ENCODE measurements around the gene NOBOX. TPM values are rescaled to one million over a fixed set of nuclear protein-coding genes. Genes with fewer than 3 reads are reported as not detected.
"Not testable (repeated sequence)": the region's sequence is repeated elsewhere in the genome, so short reads cannot be mapped to it uniquely, and the experiment has no call there.

The NOBOX gene
- not detected for total RNA-seq
- long read RNA-seq: 0 reads

DNA sequence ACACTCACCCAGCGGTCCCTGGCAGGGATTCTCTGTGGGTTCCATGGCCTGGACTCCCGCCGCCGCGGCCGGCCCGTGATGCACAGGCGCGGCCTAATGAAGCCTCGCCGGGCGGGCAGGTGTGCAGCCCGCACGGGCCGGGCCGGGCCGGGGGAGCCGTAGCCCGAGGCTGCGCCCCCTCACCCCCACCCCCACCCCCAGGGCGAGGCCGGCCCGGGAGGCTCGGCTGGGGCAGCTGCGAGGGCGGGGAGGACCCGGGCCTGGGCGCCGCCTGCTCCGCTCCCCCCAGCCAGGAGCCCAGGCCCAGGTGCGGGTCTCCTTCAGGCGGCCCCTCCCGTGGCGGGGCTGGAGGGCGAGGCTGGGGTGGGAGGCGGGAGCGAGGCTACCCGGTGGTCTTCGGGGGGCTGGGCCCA lies at the start of gene NOBOX:
TSS of gene NOBOX (minus strand) at position 45 of the 413 bp plus-strand sequence.
- no peak for DNase-seq (ENCODE audit: low spot score)
- intact Hi-C loops (cut with DNase I): no loop called here

DNA sequence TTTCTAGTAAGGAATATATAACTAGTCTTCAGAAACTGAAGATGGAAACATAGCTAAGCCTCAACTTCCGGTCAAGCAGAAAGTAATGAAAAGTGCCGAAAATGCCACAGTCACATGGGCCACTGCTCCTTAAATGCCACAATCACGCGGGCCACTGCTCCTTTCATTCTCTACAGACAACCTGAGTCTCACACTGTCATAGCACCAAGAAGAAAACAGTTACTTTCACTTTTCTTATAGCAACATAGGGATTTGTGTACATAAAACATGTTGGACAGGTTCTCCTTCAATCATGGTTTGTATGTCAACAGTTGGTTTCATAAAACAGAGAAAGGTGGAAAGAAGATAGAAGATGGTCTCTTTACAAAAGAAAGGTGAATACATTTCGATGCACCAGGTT lies 48.6 kb upstream of the NOBOX start:
- no peak for DNase-seq (ENCODE audit: low spot score)
- intact Hi-C loops (cut with DNase I): no loop called here

DNA sequence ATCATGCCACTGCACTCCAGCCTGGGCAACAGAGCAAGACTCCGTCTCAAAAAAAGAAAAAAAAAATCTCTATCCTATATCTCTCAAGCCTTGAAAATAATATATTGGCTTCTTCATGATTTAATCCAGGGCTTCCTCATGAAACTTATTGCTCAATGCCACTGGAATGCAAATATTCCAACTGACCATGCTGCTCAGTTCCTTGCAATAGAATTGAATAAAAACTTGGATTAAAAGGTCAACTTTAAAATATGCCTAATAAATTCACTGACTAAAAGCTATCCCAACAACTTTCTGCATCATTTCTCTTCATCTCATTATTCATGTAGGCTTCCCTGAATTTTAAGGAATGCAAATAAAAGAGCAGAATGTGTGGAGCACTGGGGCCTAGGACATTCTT lies 42.1 kb upstream of the NOBOX start:
- intact Hi-C loops (cut with DNase I): no loop called here
- DNase-seq (ENCODE audit: low spot score): no peak

DNA sequence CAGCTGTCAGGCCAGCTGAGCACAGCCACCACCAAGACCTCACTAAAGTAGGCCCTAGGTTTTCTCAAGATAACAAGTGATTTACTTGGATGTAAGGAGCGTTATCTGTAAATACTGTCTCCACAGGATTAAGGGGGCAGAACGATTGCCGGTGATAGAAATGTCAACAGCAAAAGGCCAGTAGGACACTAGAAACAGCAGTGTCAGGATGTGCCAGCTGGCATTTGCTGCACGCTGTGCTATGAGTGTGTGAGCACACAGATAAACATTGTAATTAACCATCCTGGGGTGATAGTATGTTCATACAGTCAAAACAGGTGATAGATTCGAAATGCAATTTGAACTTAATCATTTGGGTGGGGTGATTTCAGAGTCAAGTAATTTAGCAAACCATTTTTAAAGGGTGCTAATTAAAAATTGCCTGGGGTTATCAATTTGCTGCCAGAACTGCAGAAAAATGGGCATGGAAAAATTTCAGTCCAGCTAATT lies 36.3 kb upstream of the NOBOX start:
- DNase-seq (ENCODE audit: low spot score): no peak
- intact Hi-C loops (cut with DNase I): no loop called here

DNA sequence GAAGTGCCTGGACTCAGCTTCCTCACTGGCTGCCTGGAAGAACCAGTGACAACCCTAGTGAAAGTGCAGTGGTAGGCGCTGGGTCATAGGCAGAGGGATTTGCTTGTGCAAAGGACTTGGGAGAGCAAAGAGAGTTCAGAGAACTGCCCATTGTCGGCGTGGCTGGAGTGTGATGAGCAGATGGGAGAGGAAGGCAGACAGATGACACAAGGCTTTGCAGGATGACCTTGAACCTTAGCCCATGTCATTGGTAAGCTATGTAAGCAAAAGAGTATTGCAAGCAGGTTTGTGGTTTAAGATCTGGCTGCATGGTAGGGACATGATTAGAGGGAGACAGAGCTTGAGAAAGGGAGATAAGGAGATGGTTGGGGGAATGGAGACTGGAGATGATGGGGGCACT lies 35.3 kb upstream of the NOBOX start:
- intact Hi-C loops (cut with DNase I): no loop called here
- no peak for DNase-seq (ENCODE audit: low spot score)

DNA sequence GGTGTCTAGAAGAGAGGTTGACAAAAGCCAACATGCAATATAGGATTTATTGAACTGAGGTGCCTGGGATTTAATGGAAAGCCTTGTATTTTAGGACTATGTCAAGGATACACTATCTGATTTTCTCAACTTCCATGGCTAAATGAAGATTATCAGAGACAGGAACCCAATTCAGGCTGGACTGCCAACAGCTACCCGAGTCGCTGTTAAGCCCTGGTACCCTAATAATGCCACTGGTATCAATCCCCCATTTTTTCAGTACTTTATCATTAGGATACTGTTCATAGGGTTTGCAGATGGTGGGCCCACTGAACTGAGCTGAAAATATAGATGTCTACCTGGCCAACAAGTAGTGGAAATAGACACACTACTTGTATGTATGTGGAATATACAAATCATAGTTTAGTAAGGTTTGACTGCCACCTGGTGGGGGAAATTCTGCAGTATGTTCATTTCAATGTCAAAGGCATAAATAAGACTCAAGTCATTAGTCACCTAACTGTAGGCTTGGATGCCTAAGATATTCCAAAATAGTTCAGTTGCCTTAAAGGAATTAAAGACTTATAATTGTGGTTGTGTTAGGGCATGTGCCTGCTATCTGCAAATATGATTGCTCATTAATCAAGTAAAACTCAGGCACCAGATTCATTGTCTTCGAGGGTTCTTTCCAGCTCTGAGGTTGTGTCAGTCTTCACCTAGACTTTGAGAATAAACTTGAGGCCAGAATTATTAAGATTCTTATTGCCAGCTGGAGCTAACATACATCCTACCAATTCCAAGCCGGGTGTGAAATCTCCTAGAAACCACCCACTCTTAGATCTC lies 34.1 kb upstream of the NOBOX start:
- no peak for DNase-seq (ENCODE audit: low spot score)

DNA sequence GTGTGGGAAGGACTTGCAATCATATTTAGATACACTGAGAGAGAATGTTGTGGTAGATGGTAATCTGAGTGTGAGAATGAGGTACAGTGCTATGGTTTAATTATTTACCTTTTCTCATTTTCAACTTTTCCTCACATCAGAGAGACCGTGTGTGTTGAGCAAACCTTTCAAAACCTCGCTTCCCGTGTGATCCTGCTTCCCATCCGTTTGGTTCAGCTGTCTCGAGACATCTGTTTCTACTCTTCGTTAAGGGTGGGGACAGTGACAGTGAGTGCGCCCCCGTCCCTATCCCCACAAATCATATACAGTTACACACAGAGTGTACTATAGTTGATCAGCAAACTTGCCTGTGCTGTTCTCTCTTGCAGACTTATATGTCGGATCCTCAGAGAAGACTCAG lies 33.0 kb upstream of the NOBOX start:
- intact Hi-C loops (cut with DNase I): no loop called here
- DNase-seq (ENCODE audit: low spot score): no peak

More for the DNA sequence above, 34.1 kb upstream of the NOBOX start:
- intact Hi-C loops (cut with DNase I): no loop called here

DNA sequence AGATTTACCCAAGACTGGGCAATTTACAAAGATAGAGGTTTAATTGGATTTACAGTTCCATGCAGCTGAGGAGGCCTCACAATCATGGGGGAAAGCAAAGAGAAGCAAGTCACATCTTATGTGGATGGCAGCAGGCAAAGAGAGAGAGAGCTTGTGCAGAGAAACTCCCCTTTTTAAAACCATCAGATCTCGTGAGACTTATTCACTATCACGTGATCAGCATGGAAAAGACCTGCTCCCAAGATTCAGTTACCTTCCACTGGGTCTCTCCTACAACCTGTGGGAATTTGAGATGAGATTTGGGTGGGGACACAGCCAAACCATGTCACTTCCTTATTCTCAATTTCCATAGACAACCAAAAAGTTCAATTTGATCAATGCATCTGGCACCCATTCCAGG lies 24.9 kb upstream of the NOBOX start:
- intact Hi-C loops (cut with DNase I): no loop called here
- no peak for DNase-seq (ENCODE audit: low spot score)

DNA sequence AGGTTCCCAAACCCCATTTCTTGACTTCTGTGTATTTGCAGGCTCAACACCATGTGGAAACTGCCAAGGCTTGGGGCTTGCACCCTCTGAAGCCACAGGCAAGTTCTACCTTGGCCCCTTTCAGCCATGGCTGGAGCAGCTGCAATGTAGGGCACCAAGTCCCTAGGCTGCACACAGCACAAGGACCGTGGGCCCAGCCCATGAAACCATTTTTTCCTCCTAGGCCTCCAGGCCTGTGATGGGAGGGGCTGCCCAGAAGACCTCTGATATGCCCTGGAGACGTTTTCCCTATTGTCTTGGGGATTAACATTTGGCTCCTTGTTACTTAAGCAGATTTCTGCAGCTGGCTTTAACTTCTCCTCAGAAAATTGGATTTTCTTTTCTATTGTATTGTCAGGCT lies 24.0 kb upstream of the NOBOX start:
- DNase-seq (ENCODE audit: low spot score); intact Hi-C loops (cut with DNase I): not testable (repeated sequence)

DNA sequence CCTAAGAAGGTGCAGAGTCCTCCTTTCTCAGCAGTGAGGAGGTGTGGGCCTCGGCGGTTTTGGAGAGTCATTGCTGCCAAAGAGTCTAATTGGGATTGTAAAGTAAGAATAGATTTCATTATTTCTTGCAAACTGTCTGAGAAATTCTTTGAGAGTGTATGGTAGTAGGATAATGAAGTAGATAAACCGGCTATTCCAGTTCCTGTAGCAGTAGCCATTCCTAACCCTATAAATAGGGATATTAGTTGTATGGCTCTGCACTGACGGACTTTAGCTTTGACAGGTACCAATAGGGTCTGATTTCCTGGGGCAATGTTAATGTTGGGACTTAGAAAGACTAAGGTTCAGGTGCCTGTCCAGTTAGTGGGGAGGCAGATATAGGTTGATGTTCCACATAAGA lies 15.4 kb upstream of the NOBOX start:
- intact Hi-C loops (cut with DNase I); DNase-seq (ENCODE audit: low spot score): not testable (repeated sequence)

DNA sequence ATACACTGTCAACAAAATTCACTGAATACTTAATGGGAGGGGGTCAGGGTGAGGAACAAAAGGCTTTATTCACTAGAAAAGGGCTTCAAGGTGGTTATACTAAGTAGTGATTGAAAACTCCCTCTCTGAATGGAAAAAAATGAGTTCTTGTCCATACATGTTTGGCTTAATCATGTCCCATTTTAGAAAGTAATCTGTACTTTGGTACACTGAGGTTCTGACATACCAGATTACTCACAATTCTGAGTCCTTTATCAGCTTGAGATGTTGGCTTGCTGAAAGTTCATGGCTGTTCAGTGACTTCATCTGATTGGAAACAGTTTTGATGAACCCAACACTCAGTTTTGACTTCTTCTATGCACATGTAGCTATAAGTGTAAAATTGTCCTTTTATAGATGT lies 12.8 kb upstream of the NOBOX start:
- no peak for DNase-seq (ENCODE audit: low spot score)
- intact Hi-C loops (cut with DNase I): no loop called here

DNA sequence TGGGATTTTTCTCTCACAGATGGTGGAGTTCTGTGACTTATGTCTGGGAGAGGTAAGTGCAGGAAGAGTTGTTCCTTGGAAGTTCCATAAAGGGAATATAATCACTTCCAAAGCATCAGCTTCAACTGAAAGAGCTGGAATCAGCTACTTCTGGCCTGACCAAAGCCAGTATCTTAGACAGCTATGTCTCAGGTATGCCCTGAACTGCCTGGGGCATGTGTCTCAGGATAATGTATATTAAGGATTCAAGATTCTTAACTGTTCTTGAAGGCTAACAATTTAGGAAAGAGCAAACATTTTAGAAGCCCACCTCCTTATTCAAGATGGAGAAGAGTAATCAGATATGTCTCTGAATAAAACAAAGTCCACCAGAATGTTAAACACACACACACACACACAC lies 12.4 kb upstream of the NOBOX start:
- no peak for DNase-seq (ENCODE audit: low spot score)
- intact Hi-C loops (cut with DNase I): no loop called here

DNA sequence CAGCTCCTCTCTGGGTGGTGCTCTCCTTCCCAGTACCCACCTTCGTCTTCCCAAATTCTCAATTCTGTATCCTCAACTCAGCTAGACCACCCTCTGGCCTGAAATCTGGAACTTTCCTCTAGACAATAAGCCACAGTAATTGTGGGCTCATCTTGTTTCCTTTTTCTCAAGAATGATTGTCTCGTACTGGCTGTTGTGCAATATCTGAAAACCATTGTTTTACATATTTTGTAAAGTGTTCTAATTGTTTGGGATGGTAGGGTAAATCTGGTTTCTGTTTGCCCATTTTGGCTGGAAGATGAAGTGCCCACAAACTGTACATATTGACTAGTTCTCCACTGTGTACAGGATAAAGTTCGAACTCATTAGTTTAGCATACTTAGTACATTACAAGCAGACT lies 11.3 kb upstream of the NOBOX start:
- intact Hi-C loops (cut with DNase I): no loop called here
- DNase-seq (ENCODE audit: low spot score): no peak

DNA sequence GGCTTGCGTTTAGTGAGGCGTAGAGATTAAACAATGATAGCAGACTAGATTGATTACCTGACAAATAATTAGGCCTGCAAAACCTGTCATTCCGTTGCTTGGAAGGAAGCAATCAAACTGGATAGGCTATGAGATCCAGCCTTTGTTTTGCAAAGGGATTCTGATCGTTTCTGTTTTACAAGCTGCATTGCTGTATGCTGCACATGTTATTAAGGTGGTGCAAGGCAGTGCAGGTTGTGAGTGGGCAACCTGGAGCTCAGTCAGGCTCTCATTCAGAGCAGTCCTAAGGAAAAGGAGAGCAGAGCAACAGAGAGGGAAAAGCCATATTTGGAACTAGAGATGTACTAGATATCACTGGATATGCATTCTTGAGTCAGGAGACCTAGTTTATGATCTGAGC lies 6.9 kb upstream of the NOBOX start:
- intact Hi-C loops (cut with DNase I): no loop called here

DNA sequence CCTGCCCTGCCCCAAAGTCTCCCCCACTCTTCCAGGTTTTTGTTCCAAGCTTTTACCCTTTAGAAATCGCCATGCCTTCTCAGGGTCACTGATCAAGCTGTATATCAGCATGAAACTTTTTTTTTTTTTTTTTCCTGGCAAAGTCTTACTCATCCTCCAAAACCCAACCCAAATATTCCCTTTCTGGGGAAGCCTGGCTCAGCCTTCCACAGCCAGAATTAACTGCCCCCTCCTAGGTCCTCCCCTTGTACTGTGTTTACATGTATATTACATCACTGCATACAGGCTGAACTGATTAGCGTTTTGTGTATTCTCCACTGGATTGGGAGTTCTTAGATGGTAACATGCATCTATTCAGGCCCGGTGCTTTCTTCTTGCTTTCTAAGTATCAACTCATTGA lies 4.6 kb upstream of the NOBOX start:
- no peak for DNase-seq (ENCODE audit: low spot score)
- intact Hi-C loops (cut with DNase I): no loop called here

More for the DNA sequence above, 6.9 kb upstream of the NOBOX start:
- no peak for DNase-seq (ENCODE audit: low spot score)

DNA sequence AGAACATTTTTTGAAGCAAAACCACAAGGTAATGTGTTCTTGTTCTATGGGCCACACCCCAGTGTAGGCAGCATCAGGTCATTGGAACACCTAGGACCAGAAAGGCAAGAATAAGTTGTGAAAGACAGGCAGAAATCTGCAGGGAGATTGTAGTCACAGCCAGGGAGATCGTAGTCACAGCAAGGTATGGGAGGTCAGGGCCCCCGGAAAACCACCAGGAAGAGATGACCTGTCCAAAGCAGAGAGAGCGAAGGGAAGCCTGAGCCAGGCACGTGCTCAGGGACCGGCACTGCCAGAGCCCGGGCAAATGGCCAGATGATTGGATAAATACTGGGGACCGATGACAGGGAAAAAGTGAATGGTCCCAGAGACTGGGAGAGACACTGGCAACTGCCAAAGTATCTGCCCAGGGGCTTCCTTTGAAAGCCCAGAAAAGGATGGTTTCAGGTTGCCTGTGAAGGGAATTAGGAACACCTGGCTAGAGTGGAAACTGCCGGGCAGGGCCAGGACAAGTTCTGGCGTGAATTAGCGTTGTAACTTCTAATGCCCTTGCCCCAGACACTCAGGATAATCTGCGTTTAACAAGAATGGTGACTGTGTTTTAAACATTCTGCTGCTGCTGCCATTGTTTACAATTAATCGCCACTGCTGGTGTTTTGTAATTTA lies 3.9 kb upstream of the NOBOX start:
- intact Hi-C loops (cut with DNase I): no loop called here
- DNase-seq (ENCODE audit: low spot score): no peak

DNA sequence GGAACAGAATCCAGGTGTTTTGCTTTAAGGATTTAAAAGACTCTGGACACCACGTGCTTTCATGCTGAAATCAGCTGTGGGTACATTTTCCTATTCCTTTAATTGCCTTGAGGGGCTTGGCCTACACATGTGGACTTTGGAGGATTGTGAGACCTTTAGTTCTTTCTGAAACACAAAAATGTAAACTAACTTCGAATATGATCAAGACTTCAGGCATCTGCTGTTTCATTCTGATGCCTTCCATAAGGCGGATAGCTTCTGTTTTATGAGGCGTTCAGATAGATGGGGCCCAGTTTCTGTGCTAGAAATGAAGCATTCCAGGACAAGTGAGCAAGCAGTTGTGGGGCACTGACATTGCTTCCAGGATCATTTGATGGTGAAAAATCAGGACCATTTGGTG lies 1.5 kb upstream of the NOBOX start:
- intact Hi-C loops (cut with DNase I): no loop called here
- DNase-seq (ENCODE audit: low spot score): no peak

DNA sequence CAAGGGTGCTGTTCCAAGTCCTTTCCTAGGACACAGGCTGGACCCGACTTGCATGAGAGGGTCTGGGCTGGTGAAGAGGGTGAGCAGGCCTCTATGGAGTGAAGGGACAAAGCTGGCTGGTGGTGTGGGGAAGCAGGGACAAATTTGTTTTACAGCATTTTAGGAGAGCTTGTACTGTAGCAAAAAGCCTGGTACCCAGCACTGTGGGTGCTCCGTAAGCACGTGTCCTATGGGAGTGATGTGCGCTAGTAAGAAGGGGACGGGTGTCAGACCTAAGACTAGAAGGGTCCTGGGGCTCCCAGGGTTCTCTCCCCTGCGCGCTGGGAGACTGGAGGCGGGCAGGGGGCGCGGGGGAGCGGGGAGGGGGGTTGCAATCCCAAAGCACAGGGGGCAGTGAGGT lies 391 bp downstream of the NOBOX start:
- DNase-seq (ENCODE audit: low spot score): no peak
- intact Hi-C loops (cut with DNase I): no loop called here

DNA sequence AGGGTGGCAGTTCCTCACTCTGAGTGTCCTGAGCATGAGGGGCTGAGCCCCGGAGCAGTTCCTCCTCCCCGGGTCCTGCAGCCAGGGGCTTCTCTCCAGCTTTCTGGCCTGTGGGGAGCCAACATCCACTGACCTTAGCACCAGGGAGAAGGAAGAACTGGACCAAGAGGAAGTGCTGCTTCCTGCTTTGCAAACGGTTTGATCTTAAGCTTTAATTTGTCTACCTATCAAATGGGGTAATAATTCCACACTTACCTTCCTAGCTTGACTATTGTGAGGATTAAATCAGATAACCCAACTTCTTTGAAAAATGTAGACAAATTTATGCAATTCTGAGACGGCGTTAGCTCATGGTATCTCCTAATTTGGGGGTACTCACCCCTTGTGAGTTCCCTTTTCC lies 2.0 kb downstream of the NOBOX start:
- DNase-seq (ENCODE audit: low spot score): no peak
- intact Hi-C loops (cut with DNase I): no loop called here

DNA sequence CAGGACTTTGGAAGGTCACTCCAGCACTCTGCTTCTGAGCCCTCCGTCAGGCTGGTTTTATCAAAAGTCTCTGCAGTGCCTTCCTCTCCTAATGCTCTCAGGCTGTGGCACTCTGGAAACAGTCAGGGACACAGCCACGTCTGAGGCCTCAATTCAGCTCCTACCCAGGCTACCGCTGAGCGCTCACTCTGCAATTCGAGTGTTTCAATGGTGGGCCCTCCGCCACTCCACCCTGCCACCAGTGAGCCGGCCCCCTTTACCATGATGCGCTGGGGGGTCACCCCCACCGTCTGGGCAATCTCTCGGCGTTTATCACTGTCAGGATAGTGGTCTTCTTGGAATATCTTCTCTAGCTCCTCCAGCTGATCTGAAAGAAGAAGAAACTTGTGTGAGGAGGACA lies 3.5 kb downstream of the NOBOX start:
- no peak for DNase-seq (ENCODE audit: low spot score)
- intact Hi-C loops (cut with DNase I): no loop called here

DNA sequence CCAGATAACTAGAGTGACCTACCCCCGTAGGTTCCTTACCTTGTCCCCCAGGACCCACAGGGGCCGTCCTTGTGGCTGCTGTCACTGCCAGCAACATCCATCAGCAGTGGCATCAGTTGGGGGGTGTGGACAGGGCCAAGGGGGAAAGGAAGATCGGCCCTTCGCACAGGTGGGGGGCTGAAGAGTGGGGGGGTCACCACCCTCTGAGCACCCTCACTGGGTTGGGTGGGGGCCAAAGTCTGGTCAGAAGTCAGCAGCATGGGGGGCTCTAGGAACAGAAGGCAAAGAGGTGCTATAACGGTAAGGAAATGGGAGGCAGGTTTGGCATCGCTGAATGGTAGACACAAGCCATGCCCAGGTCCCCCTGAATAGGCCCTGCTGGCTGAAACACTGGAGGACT lies 4.6 kb downstream of the NOBOX start:
- DNase-seq (ENCODE audit: low spot score): no peak
- intact Hi-C loops (cut with DNase I): no loop called here

Data from cardiac septum (tissue), 1 donor.